Keratinocyte (primary cell): Measurements from ENCODE around the gene SORBS1.

ENCODE experiments used
- EZH2 ChIP-seq: IDR thresholded peaks from one replicate; pipeline ENCODE4 v1.6.1; 2012; ENCODE audit warnings: inconsistent platforms, mild to moderate bottlenecking, low read length, moderate library complexity
- TF ChIP-seq, protein P1 (sequence below), 3 experiments: IDR thresholded peaks in 1 of 3; conservative IDR thresholded peaks in 1 of 3; optimal IDR thresholded peaks in 1 of 3; 2 replicates in 2 of 3; 3 replicates in 1 of 3; pipeline versions ENCODE3 to v1.5.1; 2011; ENCODE audit warnings: low read length in 3 of 3, mild to moderate bottlenecking in 3 of 3, moderate library complexity in 2 of 3, control low read depth in 1 of 3, inconsistent platforms in 1 of 3; ENCODE audit not compliant: insufficient read depth in 2 of 3; ENCODE audit errors: extremely low read depth in 1 of 3

DNA sequence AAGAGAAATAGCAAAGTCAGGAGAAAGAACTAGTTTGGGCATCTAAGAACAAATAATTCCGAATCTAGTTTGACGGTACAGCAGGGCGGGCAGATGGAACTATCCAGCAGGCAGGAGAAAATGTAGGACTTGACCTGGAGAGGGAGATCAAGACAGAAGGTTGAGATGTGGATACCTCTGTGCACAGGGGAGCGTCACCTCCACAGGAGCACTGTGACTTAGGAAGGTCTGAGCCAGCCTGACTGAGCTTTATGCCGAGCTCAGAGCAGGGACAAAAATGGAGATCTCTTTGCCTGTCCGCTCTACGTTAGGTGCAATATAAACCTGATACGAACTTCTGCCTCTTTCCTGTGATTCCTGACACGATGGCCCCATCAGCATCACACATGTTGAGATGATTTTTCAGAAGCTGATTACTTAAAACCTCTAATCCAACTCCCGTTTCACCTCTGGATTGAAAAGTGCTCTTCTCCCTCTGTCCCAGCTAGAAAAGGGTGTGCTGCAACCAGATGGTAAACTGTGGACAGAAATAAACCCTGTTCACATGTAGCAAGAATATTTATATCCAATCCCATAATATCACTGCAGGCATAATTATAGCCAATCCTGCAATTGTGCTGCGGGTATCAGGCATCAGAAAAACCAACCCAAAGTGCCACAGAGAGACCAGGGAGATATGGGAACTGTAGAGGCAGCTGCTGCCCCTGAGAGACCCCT lies 13.6 kb upstream of the SORBS1 start:
- TF ChIP-seq, protein P1, sequence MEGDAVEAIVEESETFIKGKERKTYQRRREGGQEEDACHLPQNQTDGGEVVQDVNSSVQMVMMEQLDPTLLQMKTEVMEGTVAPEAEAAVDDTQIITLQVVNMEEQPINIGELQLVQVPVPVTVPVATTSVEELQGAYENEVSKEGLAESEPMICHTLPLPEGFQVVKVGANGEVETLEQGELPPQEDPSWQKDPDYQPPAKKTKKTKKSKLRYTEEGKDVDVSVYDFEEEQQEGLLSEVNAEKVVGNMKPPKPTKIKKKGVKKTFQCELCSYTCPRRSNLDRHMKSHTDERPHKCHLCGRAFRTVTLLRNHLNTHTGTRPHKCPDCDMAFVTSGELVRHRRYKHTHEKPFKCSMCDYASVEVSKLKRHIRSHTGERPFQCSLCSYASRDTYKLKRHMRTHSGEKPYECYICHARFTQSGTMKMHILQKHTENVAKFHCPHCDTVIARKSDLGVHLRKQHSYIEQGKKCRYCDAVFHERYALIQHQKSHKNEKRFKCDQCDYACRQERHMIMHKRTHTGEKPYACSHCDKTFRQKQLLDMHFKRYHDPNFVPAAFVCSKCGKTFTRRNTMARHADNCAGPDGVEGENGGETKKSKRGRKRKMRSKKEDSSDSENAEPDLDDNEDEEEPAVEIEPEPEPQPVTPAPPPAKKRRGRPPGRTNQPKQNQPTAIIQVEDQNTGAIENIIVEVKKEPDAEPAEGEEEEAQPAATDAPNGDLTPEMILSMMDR (optimal IDR thresholded peaks at IDR 0.05 in 1 of 3, IDR thresholded peaks at IDR 0.05 in 1 of 3, conservative IDR thresholded peaks at IDR 0.05 in 1 of 3; ENCODE audit: extremely low read depth in 1 of 3, insufficient read depth in 2 of 3, low read length in 3 of 3) = no peak
- no peak for TF ChIP-seq EZH2
